Measurements from ENCODE around the gene ADSS1. TPM values are rescaled to one million over a fixed set of nuclear protein-coding genes. Genes with fewer than 3 reads are reported as not detected.

ADSS1 gene
- total RNA-seq, 1 experiment from 2014 or later: 0.52 TPM

GRCh38 chr14:104676694-104677511, 47.1 kb upstream of the ADSS1 start:
- POLR2A ChIA-PET (ENCODE audit: low non-redundant PET): interaction anchor here (0.6 kb wide), 1 partner anchor 124 kb away, joined by 3 read pairs; no protein-coding TSS in a partner anchor
- peak overlapping the region; percentile 97 for H3K27ac ChIP-seq (ENCODE audit: low read depth, low read length, poor library complexity, severe bottlenecking)
- BruUV-seq (replicated peaks): no TSS peak

GRCh38 chr14:104677512-104678332, 46.3 kb upstream of the ADSS1 start:
- peaks cover 55% of the 10 kb centered on the region for H3K4me1 ChIP-seq (ENCODE audit: insufficient read depth, low read length, poor library complexity, severe bottlenecking)
- TSS peak; percentile 74 for BruUV-seq (replicated peaks)
- TF ChIP-seq EZH2 (IDR thresholded peaks at IDR 0.05; ENCODE audit: borderline replicate concordance, low read depth, low read length, poor library complexity, severe bottlenecking) (no peak), CTCF (conservative IDR thresholded peaks at IDR 0.05; ENCODE audit: low read depth, low read length) (no peak)
- H3K4me3 ChIP-seq (ENCODE audit: low read depth, low read length, poor library complexity, severe bottlenecking): peak overlapping the region; percentile 41
- peak; percentile 91 for DNase-seq (ENCODE audit: low spot score)
- H3K36me3 ChIP-seq (ENCODE audit: insufficient read depth, low read length, poor library complexity, severe bottlenecking): no peaks in the 10 kb centered on the region
- intact Hi-C loops (cut with micrococcal nuclease; ENCODE audit: unreplicated experiment): no loop called here
- no peaks in the 10 kb centered on the region for H3K9me3 ChIP-seq (ENCODE audit: low read depth, low read length, poor library complexity, severe bottlenecking)
- no peaks in the 10 kb centered on the region for H3K27me3 ChIP-seq (replicated peaks; ENCODE audit: insufficient read depth, low read depth, low read length, poor library complexity)
- H3K27ac ChIP-seq (ENCODE audit: low read depth, low read length, poor library complexity, severe bottlenecking): peak overlapping the region; percentile 97
- CTCF ChIA-PET: interaction anchor here (2.9 kb wide), 1 partner anchor 12 kb away, joined by 9 read pairs; no protein-coding TSS in a partner anchor
- POLR2A ChIA-PET (ENCODE audit: low non-redundant PET): interaction anchor here (0.5 to 0.9 kb wide), 5 partner anchors 49 to 1061 kb away, joined by 3 to 9 read pairs (median 4); partner anchors contain the start of gene SIVA1

More at GRCh38 chr14:104676694-104677511, 47.1 kb upstream of the ADSS1 start:
- Histone ChIP-seq H3K36me3 (ENCODE audit: insufficient read depth, low read length, poor library complexity, severe bottlenecking) (no peaks in the 10 kb centered on the region), H3K4me1 (ENCODE audit: insufficient read depth, low read length, poor library complexity, severe bottlenecking) (peaks cover 47% of the 10 kb centered on the region), H3K27me3 (replicated peaks; ENCODE audit: insufficient read depth, low read depth, low read length, poor library complexity) (no peaks in the 10 kb centered on the region), H3K9me3 (ENCODE audit: low read depth, low read length, poor library complexity, severe bottlenecking) (no peaks in the 10 kb centered on the region), H3K4me3 (ENCODE audit: low read depth, low read length, poor library complexity, severe bottlenecking) (peak overlapping the region; percentile 41)
- CTCF ChIA-PET: interaction anchor here (2.9 kb wide), 1 partner anchor 11 kb away, joined by 9 read pairs; no protein-coding TSS in a partner anchor
- no peak for TF ChIP-seq EZH2 (IDR thresholded peaks at IDR 0.05; ENCODE audit: borderline replicate concordance, low read depth, low read length, poor library complexity, severe bottlenecking)
- TF ChIP-seq CTCF (conservative IDR thresholded peaks at IDR 0.05; ENCODE audit: low read depth, low read length): no peak
- intact Hi-C loops (cut with micrococcal nuclease; ENCODE audit: unreplicated experiment): no loop called here
- DNase-seq (ENCODE audit: low spot score): no peak

GRCh38 chr14:104678346-104678745, 45.7 kb upstream of the ADSS1 start:
- Histone ChIP-seq H3K4me3 (ENCODE audit: low read depth, low read length, poor library complexity, severe bottlenecking) (peak overlapping the region; percentile 41), H3K9me3 (ENCODE audit: low read depth, low read length, poor library complexity, severe bottlenecking) (no peaks in the 10 kb centered on the region), H3K36me3 (ENCODE audit: insufficient read depth, low read length, poor library complexity, severe bottlenecking) (no peaks in the 10 kb centered on the region), H3K27ac (ENCODE audit: low read depth, low read length, poor library complexity, severe bottlenecking) (peak overlapping the region; percentile 97), H3K27me3 (replicated peaks; ENCODE audit: insufficient read depth, low read depth, low read length, poor library complexity) (no peaks in the 10 kb centered on the region), H3K4me1 (ENCODE audit: insufficient read depth, low read length, poor library complexity, severe bottlenecking) (peaks cover 58% of the 10 kb centered on the region)
- CTCF ChIA-PET: interaction anchor here (0.6 to 2.9 kb wide), 2 partner anchors 13 to 197 kb away, joined by 3 to 9 read pairs; no protein-coding TSS in a partner anchor
- TSS peak; percentile 87 for BruUV-seq (replicated peaks)
- DNase-seq (ENCODE audit: low spot score): peak; percentile 95
- POLR2A ChIA-PET (ENCODE audit: low non-redundant PET): interaction anchor here (0.5 to 0.9 kb wide), 4 partner anchors 48 to 1062 kb away, joined by 3 to 9 read pairs (median 4); partner anchors contain the start of gene SIVA1
- TF ChIP-seq EZH2 (IDR thresholded peaks at IDR 0.05; ENCODE audit: borderline replicate concordance, low read depth, low read length, poor library complexity, severe bottlenecking) (no peak), CTCF (conservative IDR thresholded peaks at IDR 0.05; ENCODE audit: low read depth, low read length) (no peak)
- intact Hi-C loops (cut with micrococcal nuclease; ENCODE audit: unreplicated experiment): no loop called here
